Measurements from ENCODE around the gene WWP2. TPM values are rescaled to one million over a fixed set of nuclear protein-coding genes. Genes with fewer than 3 reads are reported as not detected.
"Not testable (repeated sequence)": the region's sequence is repeated elsewhere in the genome, so short reads cannot be mapped to it uniquely, and the experiment has no call there.

The WWP2 gene
- total RNA-seq, 2 donors from 2014 or later = 34.8 to 78.8 TPM

DNA sequence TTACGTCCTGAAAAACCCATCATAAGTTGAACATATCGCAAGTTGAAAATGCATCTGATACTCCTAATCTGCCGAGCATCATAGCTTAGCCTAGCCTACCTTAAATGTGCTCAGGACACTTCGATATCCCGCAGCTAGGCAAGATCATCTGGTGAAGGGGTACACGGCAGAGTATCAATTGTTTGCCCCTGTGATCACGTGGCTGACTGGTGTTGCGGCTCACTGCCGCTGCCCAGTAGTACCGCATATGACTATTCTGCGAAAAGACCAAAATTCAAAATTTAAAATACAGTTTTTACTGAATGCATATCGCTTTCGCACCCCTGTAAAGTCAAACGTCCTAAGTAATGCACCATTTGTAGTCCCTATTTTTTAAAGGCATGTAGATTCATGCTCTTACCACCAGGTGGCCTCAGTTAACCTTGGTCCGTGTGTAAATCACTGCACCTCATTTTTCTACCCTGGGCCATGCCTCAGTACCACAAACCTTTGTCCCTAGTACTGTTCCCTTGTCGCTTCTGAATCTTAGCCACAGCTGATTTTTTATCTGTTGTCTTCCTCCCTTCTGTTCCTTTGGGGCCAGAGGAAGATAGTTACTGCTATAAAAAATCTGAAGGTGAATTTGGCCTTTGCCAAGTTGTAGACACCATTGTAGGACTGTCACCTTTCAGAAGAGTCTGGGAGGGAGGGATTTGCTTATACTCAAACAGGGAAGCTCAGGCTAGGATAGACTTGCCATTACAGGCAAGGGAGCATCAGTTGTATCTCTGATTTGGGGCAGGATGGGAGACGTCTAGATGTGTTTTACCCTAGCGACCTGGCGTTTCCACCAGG, 34.4 kb downstream of the WWP2 start:
- intact Hi-C loops (cut with DNase I) = no loop called here
- ATAC-seq = peak; percentile 85
- DNase-seq = peak in 3 of 4 donors; percentile 27 to 51 (median 45)
- Histone ChIP-seq H3K9me3 (no peaks in the 10 kb centered on the region), H3K4me3 (no peak overlapping the region), H3K4me1 (peaks cover 13% of the 10 kb centered on the region), H3K27me3 (no peaks in the 10 kb centered on the region), H3K36me3 (replicated peaks in 1 of 2; ENCODE audit: insufficient read depth in 1 of 2, low read depth in 2 of 2) (peaks cover 0 to 3% of the 10 kb centered on the region in 2 donors), H3K27ac (no peak overlapping the region)
- no peak for TF ChIP-seq POLR2A (IDR thresholded peaks at IDR 0.05)
- TF ChIP-seq, protein P1, sequence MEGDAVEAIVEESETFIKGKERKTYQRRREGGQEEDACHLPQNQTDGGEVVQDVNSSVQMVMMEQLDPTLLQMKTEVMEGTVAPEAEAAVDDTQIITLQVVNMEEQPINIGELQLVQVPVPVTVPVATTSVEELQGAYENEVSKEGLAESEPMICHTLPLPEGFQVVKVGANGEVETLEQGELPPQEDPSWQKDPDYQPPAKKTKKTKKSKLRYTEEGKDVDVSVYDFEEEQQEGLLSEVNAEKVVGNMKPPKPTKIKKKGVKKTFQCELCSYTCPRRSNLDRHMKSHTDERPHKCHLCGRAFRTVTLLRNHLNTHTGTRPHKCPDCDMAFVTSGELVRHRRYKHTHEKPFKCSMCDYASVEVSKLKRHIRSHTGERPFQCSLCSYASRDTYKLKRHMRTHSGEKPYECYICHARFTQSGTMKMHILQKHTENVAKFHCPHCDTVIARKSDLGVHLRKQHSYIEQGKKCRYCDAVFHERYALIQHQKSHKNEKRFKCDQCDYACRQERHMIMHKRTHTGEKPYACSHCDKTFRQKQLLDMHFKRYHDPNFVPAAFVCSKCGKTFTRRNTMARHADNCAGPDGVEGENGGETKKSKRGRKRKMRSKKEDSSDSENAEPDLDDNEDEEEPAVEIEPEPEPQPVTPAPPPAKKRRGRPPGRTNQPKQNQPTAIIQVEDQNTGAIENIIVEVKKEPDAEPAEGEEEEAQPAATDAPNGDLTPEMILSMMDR (IDR thresholded peaks at IDR 0.05) = peak; percentile 66 to 94 (median 90)
- WGBS, 2 donors = 40 to 42% methylated on average over 19 of the region's 19 CpGs

DNA sequence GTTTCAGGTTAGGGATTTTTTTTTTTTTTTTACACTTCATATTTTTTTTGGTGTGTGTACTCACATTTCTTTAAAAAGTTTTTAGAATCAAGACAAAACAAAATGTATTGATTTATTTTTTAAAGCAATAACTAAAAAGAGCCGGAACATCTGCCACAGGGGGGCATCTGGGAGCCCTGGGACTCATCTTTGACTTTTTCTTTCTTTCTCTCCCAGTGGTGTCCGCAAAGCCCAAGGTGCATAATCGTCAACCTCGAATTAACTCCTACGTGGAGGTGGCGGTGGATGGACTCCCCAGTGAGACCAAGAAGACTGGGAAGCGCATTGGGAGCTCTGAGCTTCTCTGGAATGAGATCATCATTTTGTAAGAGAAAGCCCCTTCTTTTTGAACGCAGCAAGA, 36.3 kb downstream of the WWP2 start:
- no peak overlapping the region for H3K27ac ChIP-seq
- no peaks in the 10 kb centered on the region for H3K27me3 ChIP-seq
- DNase-seq (peak in 3 of 4 donors; percentile 29 to 39 (median 31)), ATAC-seq (no peak)
- H3K4me1 ChIP-seq = peaks cover 13% of the 10 kb centered on the region
- H3K36me3 ChIP-seq (replicated peaks in 1 of 2; ENCODE audit: insufficient read depth in 1 of 2, low read depth in 2 of 2) = peaks cover 0 to 3% of the 10 kb centered on the region in 2 donors
- no peaks in the 10 kb centered on the region for H3K9me3 ChIP-seq
- WGBS, 2 donors = 34 to 45% methylated on average over 8 of the region's 8 CpGs
- intact Hi-C loops (cut with DNase I) = no loop called here
- no peak overlapping the region for H3K4me3 ChIP-seq
- no peak for TF ChIP-seq POLR2A (IDR thresholded peaks at IDR 0.05)
- TF ChIP-seq, protein P1 (IDR thresholded peaks at IDR 0.05) = peak in 6 of 7 experiments; percentile 5 to 50 (median 34)

- Histone ChIP-seq H3K27ac (no peak overlapping the region), H3K9me3 (no peaks in the 10 kb centered on the region), H3K4me1 (peaks cover 13% of the 10 kb centered on the region), H3K27me3 (no peaks in the 10 kb centered on the region), H3K4me3 (no peak overlapping the region), H3K36me3 (replicated peaks in 1 of 2; ENCODE audit: insufficient read depth in 1 of 2, low read depth in 2 of 2) (peaks cover 0 to 6% of the 10 kb centered on the region in 2 donors)
- DNase-seq (no peak), ATAC-seq (no peak)
- intact Hi-C loops (cut with DNase I) = no loop called here
- 72 to 76% methylated on average over 11 of the region's 11 CpGs for WGBS, 2 donors
- no peak for TF ChIP-seq POLR2A (IDR thresholded peaks at IDR 0.05)
- TF ChIP-seq, protein P1 (IDR thresholded peaks at IDR 0.05) = no peak
Measured at GRCh38 chr16:69799611-69800031, 37.5 kb downstream of the WWP2 start.

- Histone ChIP-seq H3K27ac (no peak overlapping the region), H3K4me3 (no peak overlapping the region), H3K36me3 (replicated peaks in 1 of 2; ENCODE audit: insufficient read depth in 1 of 2, low read depth in 2 of 2) (peaks cover 0 to 2% of the 10 kb centered on the region in 2 donors), H3K27me3 (no peaks in the 10 kb centered on the region), H3K4me1 (no peaks in the 10 kb centered on the region), H3K9me3 (no peaks in the 10 kb centered on the region)
- DNase-seq (no peak), ATAC-seq (no peak)
- intact Hi-C loops (cut with DNase I) = no loop called here
- 58 to 67% methylated on average over 1 of the region's 1 CpG for WGBS, 2 donors
- TF ChIP-seq POLR2A (IDR thresholded peaks at IDR 0.05) = no peak
- TF ChIP-seq, protein P1 (IDR thresholded peaks at IDR 0.05) = no peak
Measured at GRCh38 chr16:69804297-69804696, 42.2 kb downstream of the WWP2 start.

DNA sequence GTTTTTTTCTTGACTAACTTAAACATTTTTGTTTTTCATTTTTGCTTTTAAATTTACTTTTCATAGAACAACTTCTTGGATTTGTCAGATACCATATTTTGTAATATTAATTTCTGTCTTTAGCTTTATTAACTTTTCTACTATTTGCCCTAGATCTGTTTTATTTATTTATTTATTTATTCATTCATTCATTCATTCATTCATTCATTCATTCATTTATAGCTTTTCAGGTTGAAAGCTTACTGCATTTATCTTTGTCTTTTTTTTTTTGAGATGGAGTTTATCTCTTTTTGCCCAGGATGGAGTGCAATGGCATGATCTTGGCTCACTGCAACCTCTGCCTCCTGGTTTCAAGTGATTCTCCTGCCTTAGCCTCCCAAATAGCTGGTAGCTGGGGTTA, 44.6 kb downstream of the WWP2 start:
- H3K4me1 ChIP-seq; DNase-seq; H3K27ac ChIP-seq; H3K9me3 ChIP-seq; intact Hi-C loops (cut with DNase I); H3K27me3 ChIP-seq; H3K4me3 ChIP-seq; H3K36me3 ChIP-seq (replicated peaks in 1 of 2; ENCODE audit: insufficient read depth in 1 of 2, low read depth in 2 of 2); ATAC-seq: not testable (repeated sequence)

Data from body of pancreas (tissue), 4 donors.